DND-41 (cell line): ENCODE measurements around the gene ANO3.

Source experiments
- CTCF ChIP-seq: IDR thresholded peaks from 2 replicates; pipeline ENCODE4 v1.5.1; 2012; ENCODE audit warnings: borderline replicate concordance, low read length, moderate library complexity, mild to moderate bottlenecking; ENCODE audit not compliant: poor library complexity, severe bottlenecking; ENCODE audit errors: extremely low read depth
- EZH2 ChIP-seq: IDR thresholded peaks from 3 replicates; pipeline ENCODE4 v1.6.1; 2012; ENCODE audit warnings: borderline replicate concordance, low read depth, mild to moderate bottlenecking, moderate library complexity, low read length, inconsistent platforms; ENCODE audit not compliant: severe bottlenecking

DNA sequence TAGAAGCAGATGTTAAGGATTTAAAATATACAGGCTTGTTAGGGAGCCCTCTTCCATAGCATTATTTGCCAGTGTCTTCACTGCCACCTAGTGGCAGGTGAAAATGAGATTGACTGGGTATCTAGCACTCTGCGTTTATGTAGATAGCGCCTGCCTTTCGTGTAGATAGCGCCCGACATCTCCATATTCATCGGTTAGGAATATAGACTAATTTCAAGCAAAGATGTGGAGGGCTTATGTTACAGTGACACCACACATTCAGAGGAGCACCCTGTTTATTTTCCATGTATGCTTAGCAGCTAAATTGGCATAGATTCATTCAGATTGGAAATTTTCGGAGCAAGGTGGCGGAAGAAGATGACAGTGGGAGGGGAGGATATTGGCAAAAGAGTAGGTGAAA is 318.0 kb downstream of the ANO3 start:
- peak; percentile 76 for TF ChIP-seq CTCF
- no peak for TF ChIP-seq EZH2
